ENCODE results near the gene TUBB3.
A peak's percentile ranks its signal among the peaks of the same experiment; 100 is the strongest.
"Not testable (repeated sequence)": the region's sequence is repeated elsewhere in the genome, so short reads cannot be mapped to it uniquely, and the experiment has no call there.

Gene TUBB3

DNA sequence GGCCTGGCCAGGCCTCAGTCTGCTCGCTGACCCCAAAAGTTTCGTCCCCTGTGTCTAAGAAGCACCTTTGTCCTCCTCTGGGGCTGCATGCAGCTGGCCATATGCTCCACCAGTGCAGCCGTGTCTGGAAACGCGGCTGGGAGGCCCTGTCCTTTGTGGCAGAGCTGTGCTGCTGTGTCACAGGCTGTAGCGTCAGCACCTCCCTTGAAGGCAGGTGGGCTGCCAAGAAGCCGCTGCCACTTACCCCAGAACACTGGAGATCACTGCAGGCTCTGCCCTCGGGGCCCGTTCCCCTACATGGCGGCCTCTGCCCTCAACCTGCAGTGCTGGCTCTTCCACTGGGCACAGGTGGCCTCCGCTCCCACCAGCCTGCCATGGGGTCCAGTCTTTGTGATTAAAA, 20.2 kb upstream of the TUBB3 start:
- DNase-seq (ENCODE audit: low spot score): no peak

DNA sequence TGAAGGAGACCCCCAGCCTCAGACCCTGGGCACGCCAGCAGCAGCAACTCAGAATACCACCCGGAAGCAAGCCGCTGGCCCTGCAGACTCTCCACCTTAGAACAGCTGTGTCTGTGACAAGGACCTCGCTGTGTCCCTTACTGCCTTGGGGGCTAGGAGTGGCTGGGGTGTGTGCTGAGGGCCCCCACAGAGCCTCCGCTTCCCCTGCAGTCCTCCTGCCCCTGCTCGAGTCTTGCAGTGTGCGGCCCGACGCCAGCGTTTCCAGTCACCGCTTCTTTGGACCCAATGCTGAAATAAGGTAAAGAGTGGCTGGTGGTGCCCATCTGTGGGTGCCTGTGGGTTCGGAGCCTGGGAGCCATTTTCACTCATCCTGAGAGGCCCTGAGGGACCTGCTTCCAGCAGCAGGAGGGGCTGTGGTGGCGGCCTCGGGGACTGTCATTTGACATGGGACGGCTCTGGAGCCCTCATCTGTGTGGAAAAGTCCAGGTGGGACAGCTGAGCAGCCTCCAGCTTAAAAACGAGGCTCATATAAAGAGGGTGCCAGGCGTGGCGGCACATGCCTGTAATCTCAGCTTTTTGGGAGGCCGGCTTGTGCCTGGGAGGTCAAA, 19.1 kb upstream of the TUBB3 start:
- no peak for DNase-seq (ENCODE audit: low spot score)

DNA sequence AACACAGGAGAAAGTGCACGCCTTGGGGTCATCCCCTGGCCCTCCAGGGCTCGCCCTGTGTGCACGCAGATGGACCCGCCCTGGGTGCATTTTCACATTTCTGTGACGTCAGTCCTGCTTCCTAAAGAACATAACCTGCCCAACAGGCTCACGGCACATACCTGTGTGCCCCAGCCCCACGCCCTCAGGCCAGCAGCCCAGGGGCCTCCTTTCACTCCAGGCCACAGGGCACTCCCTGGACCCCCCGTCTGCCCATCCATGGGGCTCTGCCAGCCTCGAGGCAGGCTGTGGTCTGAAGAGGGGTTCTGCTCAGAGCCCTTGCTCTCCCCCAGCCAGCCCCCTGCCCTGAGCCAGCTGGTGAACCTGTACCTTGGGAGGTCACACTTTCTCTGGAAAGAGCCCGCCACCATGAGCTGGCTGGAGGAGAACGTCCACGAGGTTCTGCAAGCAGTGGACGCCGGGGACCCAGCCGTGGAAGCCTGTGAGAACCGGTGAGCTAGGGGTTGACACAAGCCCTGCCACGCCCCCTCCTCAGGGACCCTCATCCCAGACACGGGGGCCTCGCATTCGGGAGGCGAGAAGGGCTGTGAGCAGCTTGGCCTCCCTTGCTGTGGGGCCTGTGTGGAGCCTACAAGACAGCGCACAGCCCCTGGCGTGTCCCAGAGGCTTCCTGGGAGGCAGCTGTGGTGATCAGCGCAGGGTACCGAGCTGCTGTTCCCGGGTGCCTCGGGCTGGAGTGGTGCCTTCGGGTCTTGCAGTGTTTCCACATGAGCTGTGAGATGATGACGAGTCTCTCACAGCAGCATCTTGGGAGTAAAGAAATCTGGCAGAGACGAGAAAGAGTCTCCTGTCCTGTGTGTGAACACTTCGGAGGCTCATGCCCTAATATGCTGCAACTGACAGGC, 18.3 kb upstream of the TUBB3 start:
- DNase-seq (ENCODE audit: low spot score): no peak

DNA sequence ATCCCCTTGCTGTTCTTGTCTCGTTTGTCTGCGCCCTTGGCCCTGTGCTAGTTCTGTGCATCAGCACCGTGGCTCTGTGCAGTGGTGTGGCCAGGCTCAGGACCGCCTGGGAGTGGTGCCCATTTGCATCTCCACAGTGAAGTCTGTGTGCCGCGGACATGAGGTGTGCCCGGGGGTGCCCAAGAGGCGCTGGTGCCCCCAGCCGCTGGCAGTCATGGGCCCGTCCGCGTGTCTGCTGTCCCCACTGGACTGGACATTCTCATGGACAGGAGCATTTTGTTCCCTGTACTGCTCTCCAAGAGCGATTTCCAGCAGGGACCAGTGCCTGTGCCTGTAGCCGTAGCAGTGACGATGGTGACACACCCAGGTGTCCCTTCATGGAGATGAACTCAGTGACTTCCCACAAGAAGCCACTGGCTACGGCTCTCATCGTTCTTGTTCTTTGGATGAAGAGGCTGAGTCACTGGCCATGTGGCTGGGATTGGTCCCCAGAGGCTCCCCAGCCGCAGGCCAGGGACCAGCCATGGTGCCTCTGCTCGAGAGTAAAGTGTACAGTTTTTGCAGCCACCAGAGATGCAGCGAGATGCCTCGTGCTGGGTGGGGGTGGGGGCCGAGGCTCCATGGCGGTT, 17.5 kb upstream of the TUBB3 start:
- no peak for DNase-seq (ENCODE audit: low spot score)

DNA sequence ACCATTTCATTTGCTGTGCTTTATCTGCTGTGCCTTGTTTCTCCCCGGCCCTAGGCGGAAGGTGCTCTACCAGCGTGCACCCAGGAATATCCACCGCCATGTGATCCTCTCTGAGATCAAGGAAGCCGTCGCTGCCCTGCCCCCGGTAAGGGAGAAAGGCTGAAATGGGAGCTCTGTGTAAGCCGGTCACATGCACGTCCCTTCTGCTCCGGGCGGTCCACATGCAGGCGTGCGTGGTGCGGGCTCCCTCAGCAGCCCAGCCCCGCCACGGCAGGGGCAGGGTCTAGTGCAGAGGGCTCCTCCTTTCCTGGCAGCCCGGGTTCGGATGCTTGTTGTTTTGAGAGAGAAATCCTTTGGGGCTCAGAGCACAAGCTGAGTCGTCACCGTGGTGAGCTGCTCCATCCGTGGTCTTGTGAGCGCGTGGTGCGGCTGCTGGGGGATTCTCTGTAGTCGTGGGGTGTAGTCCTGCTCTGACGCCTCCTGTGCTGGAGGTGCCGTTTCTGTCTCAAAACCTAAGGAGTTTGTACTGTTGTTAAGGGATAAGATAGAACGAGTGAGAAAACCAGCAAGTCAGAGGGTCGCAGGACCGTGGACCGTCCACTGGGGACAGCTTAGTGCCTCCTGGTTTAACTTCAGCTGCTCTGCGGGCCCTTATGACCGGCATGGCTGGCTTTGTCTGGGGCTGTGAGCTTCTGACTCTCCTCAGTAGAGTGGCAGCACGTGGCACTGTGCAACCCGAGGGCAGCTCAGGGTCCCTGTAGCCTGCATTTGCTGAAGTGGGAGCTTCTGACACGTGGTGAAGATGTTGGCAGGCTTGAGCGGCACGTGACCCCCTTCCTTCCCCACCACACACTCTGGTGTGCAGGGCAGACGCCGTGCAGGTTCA, 16.8 kb upstream of the TUBB3 start:
- no peak for DNase-seq (ENCODE audit: low spot score)

DNA sequence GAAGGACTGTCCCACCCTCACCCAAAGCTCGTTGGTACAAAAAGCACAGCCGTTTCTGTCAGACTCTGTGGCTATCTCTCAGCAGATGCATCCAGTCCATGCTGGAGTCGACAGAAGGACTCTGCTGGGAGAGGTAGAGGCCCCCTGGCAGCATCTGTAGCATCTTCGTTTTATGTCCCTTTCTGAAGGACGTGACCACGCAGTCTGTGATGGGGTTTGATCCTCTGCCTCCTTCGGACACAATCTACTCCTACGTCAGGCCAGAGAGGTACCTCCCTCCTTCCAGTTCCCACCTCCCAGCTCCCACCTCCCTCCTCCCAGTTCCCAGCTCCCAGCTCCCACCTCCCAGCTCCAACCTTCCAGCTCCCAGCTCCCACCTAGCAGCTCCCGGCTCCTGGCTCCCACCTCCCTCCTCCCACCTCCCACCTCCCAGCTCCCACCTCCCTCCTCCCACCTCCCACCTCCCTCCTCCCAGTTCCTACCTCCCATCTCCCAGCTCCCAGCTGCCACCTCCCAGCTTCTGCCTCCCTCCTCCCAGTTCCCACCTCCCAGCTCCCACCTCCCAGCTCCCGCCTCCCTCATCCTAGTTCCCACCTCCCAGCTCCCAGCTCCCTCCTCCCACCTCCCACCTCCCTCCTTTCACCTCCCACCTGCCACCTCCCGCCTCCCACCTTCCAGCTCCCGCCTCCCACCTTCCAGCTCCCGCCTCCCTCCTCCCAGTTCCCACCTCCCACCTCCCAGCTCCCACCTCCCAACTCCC, 15.9 kb upstream of the TUBB3 start:
- DNase-seq (ENCODE audit: low spot score): no peak

DNA sequence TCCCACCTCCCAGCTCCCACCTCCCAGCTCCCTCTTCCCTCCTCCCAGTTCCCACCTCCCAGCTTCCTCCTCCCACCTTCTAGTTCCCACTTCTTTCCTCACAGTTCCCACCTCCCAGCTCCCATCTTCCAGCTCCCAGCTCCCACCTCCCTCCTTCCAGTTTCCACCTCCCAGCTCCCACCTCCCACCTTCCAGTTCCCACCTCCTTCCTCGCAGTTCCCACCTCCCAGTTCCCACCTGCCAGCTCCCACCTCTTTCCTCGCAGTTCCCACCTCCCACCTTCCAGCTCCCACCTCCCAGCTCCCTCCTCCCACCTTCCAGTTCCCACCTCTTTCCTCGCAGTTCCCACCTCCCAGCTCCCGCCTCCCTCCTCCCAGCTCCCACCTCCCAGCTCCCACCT, 14.9 kb upstream of the TUBB3 start:
- no peak for DNase-seq (ENCODE audit: low spot score)

DNA sequence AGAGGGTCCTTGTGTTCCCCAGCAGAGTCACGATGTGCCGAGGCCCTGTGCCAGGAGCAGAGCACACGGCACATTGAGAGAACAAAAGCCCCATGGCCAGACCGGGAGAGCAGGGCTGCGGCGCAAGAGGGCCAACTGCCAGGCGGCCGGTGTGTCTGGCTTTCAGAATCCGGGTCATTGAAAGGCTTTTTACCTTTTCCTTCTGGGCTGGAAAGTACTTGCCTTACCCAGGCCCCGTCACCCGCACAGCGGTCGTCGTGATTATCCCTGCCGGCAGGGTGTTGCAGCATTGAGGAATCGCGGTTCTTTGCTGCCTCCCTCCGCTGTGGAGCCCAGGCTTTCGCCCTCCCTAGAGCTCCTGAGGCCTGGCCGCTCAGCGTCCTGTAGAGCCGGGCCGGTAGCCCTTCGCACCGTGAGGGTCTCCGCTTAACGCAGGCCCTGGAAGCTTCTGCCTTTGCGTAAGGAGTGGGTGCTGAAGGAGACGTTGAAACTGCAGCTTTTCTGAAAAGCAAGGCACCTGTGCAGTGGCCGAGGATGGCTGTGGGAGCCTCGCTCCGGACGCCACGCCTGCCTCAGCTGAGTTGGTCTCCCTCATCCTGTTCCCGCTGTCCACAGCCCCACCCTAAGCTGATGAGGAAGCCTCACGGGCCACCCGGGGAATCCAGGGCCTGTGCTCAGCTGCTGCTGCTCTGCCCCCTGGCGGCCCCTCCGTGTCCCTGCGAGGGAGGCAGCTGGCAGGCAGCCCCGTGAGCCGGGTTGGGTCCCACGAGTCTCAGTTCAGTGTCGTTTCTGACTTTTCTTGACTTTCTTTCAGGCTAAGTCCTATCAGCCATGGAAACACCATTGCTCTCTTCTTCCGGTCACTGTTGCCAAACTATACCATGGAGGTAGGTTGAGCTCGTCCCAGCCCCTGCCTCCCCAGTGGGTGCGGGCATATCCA, 13.1 kb upstream of the TUBB3 start:
- peak; percentile 91 for DNase-seq (ENCODE audit: low spot score)

DNA sequence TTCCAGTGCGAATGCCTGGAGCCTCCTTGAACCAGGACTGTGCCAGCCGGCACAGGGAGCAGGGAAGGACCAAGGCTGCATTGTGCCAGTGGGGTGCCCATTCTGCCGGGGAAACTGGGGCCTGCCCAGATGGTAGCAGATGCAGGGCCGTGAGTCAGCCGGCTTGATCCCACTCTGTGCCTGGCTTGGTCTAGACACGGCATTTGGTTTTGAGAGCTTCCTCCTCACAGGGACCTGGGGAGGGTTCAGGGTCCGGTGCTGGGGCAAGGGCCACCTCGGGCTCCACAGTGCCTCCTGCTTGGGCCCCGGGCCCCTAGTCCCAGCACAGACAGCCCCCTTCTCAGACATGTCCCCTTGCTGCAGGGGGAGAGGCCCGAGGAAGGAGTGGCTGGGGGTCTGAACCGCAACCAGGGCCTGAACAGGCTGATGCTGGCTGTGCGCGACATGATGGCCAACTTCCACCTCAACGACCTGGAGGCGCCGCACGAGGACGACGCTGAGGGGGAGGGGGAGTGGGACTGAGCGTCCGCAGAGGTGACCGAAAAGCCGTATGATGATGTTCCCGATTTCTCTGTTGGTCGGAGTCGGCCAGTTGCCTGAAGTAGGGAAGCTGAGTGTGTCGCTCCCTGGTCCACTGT, 12.3 kb upstream of the TUBB3 start:
- no peak for DNase-seq (ENCODE audit: low spot score)

DNA sequence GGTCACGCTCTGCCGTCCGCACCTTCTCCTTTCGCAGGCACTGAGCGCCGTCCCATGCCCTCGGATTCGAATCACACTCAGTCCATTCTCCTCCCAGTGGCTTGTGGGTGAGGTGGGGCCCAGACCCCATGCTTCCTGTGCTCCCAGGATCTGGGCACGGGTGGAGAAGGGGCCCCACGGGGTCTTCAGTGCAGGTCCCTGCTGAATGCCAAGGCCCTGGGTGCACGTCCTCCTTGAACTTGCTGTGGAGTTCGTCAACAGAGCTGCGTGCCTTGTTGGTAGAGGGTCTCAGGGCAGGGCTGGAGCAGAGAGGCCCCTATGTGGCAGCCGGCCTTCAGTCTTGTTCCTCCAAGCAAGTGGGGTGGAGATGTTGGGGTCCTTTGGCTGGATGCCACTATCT, 11.8 kb upstream of the TUBB3 start:
- no peak for DNase-seq (ENCODE audit: low spot score)

DNA sequence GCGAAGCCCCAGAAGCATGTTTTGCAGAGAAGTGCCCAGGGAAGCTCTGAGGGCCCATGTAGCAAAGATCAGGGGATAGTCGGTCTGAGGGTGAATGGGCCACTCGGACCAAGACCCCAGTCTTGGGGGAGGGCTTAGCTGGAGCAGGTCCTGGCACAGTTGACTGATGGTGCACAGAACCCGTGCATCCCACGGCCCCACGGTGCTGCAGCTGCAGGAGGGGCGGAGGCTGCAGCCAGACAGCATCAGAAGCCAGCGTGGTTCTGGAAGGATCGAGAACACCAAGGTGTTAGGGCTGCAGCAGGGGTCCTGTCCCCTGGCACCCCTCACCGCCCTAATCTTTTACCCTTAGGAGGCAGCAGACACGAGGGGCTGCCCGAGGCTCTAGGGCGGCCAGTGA, 11.0 kb upstream of the TUBB3 start:
- DNase-seq (ENCODE audit: low spot score): no peak

DNA sequence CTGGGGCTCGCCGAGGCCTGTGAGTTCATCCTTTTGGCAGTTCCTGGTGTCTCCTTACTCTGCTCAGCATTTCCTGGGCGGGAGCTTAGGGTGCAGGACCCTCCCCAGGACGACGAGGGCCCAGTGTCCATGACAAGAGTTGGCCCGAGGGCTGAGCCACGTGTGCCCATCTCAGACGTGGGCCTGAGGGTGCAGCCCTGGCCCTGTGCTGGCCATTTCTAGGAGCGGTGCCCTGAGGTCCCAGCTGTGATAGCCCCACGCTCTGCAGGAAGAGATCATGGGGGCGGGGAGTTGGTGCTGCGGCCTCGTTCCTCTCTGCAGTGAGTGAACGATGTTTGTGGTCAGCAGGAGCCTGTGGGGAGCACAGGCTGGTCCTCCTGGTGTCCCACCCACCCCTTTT, 10.5 kb upstream of the TUBB3 start:
- no peak for DNase-seq (ENCODE audit: low spot score)

DNA sequence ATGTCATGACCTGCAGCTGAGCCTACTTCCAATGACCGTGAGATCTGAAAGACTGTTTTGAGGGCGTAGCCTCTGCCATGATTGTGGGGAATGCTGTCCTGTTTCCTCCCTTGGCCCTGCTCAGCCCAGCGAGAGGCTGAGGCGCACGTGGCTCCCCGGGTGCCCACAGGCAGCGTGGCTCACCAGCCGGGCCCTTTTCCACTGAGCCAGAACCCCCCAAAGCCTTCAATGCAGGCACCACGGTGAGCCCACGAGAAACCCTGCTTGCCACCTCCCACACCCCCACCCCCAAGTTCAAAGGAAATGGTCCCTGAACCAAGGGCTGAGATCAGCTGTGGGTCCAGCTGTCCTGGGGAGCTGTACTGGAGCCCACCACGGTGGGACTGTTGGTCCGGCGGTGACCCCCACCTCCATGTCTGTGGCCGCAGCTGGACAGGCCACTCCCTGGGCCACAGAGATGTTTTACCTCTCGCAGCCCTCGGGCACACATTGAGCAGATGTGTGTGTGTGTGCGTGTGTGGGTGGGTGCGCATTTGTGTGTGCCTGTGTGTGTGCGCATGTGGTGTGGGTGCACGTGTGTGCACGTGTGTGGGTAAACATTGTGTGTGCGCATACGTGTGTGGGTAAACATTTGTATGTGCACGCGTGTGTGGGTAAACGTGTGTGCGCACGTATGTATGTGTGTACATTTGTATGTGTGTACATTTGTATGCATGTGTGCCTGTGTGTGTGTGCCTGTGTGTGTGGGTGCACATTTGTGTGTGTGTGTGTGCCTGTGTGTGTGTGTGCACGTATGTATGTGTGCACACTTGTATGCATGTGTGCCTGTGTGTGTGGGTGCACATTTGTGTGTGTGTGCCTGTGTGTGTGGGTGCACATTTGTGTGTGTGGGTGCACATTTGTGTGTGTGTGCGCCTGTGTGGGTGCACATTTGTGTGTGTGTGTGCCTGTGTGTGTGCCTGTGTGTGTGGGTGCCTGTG, 9.4 kb upstream of the TUBB3 start:
- no peak for DNase-seq (ENCODE audit: low spot score)

DNA sequence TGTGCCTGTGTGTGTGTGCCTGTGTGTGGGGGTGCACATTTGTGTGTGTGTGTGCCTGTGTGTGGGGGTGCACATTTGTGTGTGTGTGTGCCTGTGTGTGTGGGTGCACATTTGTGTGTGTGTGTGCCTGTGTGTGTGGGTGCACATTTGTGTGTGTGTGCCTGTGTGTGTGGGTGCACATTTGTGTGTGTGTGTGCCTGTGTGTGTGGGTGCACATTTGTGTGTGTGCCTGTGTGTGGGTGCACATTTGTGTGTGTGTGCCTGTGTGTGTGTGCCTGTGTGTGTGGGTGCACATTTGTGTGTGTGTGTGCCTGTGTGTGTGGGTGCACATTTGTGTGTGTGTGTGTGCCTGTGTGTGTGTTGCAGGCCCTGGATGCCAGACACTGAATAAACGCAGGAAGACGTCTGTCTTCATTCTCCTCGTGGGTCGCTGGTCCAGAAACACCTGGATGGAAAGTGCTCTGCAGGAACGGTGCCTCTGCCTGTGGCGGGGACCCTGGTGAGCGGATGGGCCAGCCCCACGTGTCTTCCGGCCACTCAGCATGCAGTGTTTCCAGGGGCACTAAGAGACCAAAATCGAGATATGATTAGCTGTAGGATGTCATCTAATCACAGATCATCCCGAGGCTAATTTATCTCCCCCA, 8.4 kb upstream of the TUBB3 start:
- DNase-seq (ENCODE audit: low spot score): not testable (repeated sequence)

DNA sequence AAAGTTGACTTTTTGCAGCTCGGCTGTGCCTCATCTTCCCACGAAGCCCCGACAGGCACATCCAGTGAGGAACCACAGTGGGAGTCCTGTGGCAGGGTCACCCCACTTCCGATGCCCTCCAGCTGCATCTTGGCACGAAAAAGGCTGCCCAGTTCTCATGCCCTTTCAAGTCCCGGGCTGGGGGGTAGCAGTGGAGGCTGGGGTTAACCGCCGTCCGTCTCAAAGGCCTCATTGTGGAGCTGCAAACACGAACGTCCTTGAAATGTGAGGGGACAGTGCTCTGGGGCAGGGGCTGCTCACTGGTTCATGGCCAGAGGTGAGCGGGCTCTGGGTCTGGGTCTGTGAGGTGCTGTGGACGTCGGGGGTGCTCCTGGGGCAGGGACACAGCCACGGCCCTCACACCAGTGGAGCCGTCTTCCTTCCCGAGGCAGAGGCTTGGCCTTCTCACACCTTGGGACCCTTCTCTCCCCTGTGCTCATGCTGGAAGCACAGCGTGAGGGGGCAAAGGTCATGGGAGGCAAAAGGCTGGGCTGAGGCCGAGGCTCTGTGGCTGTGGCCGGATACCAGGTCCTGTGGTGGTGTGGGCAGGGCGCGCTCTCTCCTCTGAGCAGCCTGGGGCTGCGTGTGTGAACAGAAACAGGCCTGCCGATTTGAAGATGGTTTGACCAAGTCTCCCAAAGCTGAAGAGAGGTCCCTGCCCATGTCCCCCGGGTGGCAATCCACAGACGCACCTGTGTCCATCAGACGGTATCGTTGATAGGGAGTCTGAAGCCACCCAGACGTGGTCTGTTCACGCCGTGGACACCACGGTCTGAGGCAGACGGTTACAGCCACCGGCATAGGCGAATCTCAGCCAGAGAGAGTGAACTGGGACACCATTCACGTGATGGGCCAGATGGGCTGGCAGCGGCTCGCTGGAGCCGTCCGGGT, 7.6 kb upstream of the TUBB3 start:
- no peak for DNase-seq (ENCODE audit: low spot score)

DNA sequence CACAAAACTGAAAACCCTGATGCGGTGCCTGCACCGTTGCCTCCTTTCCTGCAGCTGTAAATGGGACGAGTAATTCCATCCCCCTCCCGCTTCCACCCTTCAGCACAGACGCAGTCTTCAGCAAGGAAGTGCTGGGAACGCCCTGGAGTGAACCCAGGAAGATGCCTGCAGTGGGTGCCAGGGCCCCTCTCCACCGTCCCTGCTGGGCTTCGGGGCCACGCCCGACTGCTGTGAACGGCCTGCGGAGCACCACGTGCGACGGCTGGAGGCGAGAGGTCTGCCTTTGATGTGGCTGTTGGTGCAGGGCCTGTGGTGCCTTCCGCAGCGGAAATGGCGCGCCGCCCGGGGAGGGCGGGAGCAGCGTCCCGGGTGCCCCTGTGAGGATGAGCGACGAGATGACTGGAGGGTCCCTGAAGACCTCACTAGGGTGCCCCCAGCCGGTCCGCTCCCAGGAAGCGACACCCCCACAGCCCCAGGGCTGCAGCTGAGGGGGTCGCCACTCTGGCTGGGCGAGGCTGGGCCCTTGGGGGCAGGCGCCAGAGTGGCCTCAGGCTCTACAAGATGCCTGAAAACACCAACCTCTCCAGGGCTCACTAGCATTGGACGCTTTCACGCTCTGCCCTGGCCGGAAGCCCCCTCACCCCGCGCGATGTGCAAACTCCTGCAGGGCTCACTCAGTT, 5.2 kb upstream of the TUBB3 start:
- peak; percentile 89 for DNase-seq (ENCODE audit: low spot score)

All from GM03348 (cell line).